WTC11 (cell line): ENCODE measurements around the gene PSD4. TPM values are rescaled to one million over a fixed set of nuclear protein-coding genes. Genes with fewer than 3 reads are reported as not detected.

Source experiments
- ATAC-seq: fragments of 200-7000 bp; cut with Tn5 transposase; 2 replicates; pipeline ENCODE4 v1.10.0; 2021; ENCODE audit warnings: mild to moderate bottlenecking, moderate library complexity
- CTCF ChIA-PET: fragments of 300-600 bp; sonication (Branson Sonifier 250); formaldehyde crosslinking; loops from one replicate; lab custom pipeline; 2021; ENCODE audit warnings: antibody characterized with exemption; lab: Charles Lee
- POLR2A ChIA-PET: fragments of 350-600 bp; sonication (Branson Sonifier 250); formaldehyde crosslinking; loops from one replicate; lab custom pipeline; 2021; ENCODE audit warnings: antibody characterized with exemption; lab: Charles Lee
- DNase-seq: peaks from one replicate; pipeline ENCODE4 v3.0.0; 2021; ENCODE audit warnings: low spot score
- H3K27ac Mint-ChIP-seq: 2 replicates; pipeline ENCODE4 v1.8.0; 2021; ENCODE audit warnings: mixed read lengths
- H3K27me3 Mint-ChIP-seq: 2 replicates; pipeline ENCODE4 v1.8.0; 2021; ENCODE audit warnings: low read depth, mild to moderate bottlenecking, moderate library complexity, mixed read lengths
- H3K36me3 Mint-ChIP-seq: 2 replicates; pipeline ENCODE4 v1.8.0; 2021; ENCODE audit warnings: mixed read lengths
- H3K4me1 Mint-ChIP-seq: 2 replicates; pipeline ENCODE4 v1.8.0; 2022; ENCODE audit warnings: mixed read lengths
- H3K4me3 Mint-ChIP-seq: 2 replicates; pipeline ENCODE4 v1.8.0; 2021; ENCODE audit warnings: mild to moderate bottlenecking, moderate library complexity, mixed read lengths
- H3K9me3 Mint-ChIP-seq: 2 replicates; pipeline ENCODE4 v1.8.0; 2021; ENCODE audit warnings: mixed read lengths
- ELF4 ChIP-seq: sonication (generic); formaldehyde crosslinking; IDR thresholded peaks from 2 replicates; pipeline ENCODE4 v1.8.1; 2022; ENCODE audit warnings: low read depth, mild to moderate bottlenecking, moderate library complexity, missing genetic modification reagents
- FOXP1 ChIP-seq: sonication (generic); formaldehyde crosslinking; IDR thresholded peaks from 2 replicates; pipeline ENCODE4 v1.8.0; 2022; ENCODE audit warnings: missing genetic modification reagents, mild to moderate bottlenecking, moderate library complexity, borderline replicate concordance
- GABPB1 ChIP-seq: sonication (generic); formaldehyde crosslinking; IDR thresholded peaks from 2 replicates; pipeline ENCODE4 v1.8.1; 2023; ENCODE audit warnings: mild to moderate bottlenecking, missing genetic modification reagents
- GRHL2 ChIP-seq: fragments of 250-450 bp; sonication (Bioruptor Pico); IDR thresholded peaks from 2 replicates; pipeline ENCODE4 v1.8.0; 2022; ENCODE audit warnings: mild to moderate bottlenecking, moderate library complexity; ENCODE audit not compliant: insufficient replicate concordance, severe bottlenecking
- JUN ChIP-seq: sonication (generic); formaldehyde crosslinking; IDR thresholded peaks from 2 replicates; pipeline ENCODE4 v1.8.0; 2023; ENCODE audit warnings: mild to moderate bottlenecking, missing genetic modification reagents
- NFYB ChIP-seq: sonication (generic); formaldehyde crosslinking; conservative IDR thresholded peaks from 2 replicates; pipeline ENCODE4 v1.8.0; 2022; ENCODE audit warnings: low read depth, missing genetic modification reagents
- ZNF232 ChIP-seq: sonication (generic); formaldehyde crosslinking; IDR thresholded peaks from 2 replicates; pipeline ENCODE4 v1.8.0; 2022; ENCODE audit warnings: mild to moderate bottlenecking, missing genetic modification reagents
- ZNF263 ChIP-seq: sonication (generic); formaldehyde crosslinking; IDR thresholded peaks from 2 replicates; pipeline ENCODE4 v1.8.1; 2022; ENCODE audit warnings: low read depth, mild to moderate bottlenecking, moderate library complexity, missing genetic modification reagents
- total RNA-seq: library from RNA; stranded (reverse); gene quantifications from 3 replicates; pipeline ENCODE4 v1.2.3, GENCODE V29; 2021
- TF ChIP-seq, protein P1 (sequence below): sonication (generic); formaldehyde crosslinking; IDR thresholded peaks from 2 replicates; pipeline ENCODE4 v1.8.1; 2023; ENCODE audit warnings: mild to moderate bottlenecking, missing genetic modification reagents, borderline replicate concordance
- TF ChIP-seq, protein P2 (sequence below): fragments of 200-600 bp; IDR thresholded peaks from 2 replicates; pipeline ENCODE4 v1.8.0; 2022; ENCODE audit warnings: antibody characterized with exemption
- TF ChIP-seq, protein P3 (sequence below): sonication (generic); formaldehyde crosslinking; IDR thresholded peaks from 2 replicates; pipeline ENCODE4 v1.8.0; 2023; ENCODE audit warnings: missing genetic modification reagents
- TF ChIP-seq, protein P4 (sequence below): sonication (generic); formaldehyde crosslinking; IDR thresholded peaks from 2 replicates; pipeline ENCODE4 v1.8.1; 2022; ENCODE audit warnings: missing genetic modification reagents, borderline replicate concordance
- TF ChIP-seq, protein P5 (sequence below): sonication (generic); formaldehyde crosslinking; IDR thresholded peaks from 2 replicates; pipeline ENCODE4 v1.8.1; 2022; ENCODE audit warnings: low read depth, missing genetic modification reagents, borderline replicate concordance
- TF ChIP-seq, protein P6 (sequence below): sonication (generic); formaldehyde crosslinking; IDR thresholded peaks from 2 replicates; pipeline ENCODE4 v1.8.1; 2023; ENCODE audit warnings: mild to moderate bottlenecking, moderate library complexity, missing genetic modification reagents

PSD4 gene
- total RNA-seq, 1 experiment from 2014 or later = 1.5 TPM

DNA sequence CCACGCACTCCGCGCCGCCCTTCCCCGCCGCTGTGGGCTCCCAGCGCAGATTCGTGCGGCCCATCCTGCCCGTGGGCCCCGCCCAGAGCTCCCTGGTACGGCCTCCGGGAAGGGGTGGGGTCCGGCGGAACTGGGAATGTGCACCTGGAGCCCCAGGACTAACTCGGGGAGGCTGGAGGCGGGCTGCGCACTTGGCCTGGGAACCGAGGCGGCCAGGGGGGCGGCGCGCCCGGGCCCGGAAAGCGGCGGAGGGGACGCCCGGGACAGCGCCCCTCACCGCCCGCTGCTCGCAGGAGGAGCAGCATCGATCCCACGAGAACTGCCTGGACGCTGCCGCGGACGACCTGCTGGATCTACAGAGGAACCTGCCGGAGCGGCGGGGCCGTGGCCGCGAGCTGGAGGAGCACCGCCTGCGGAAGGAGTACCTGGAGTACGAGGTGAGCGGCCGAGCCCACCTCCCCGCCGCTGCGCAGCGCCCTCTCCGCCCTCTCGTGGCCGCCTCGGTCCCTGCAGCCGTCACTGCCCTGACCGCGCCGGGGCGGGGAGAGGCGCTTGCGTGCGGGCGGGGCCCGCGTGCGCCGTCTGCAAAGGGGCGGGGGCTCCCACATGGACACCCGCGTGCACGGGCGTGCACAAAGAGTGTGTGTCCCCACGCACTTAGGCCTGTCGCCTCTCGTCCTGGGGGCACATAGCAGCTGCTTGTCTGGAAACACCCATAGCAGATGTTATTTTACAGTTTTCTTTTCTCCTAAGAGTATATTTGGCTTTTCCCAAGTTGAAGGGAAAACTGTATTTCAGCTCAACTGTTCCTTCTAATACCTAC lies 25.2 kb downstream of the PSD4 start (continued):
- TF ChIP-seq, protein P1, sequence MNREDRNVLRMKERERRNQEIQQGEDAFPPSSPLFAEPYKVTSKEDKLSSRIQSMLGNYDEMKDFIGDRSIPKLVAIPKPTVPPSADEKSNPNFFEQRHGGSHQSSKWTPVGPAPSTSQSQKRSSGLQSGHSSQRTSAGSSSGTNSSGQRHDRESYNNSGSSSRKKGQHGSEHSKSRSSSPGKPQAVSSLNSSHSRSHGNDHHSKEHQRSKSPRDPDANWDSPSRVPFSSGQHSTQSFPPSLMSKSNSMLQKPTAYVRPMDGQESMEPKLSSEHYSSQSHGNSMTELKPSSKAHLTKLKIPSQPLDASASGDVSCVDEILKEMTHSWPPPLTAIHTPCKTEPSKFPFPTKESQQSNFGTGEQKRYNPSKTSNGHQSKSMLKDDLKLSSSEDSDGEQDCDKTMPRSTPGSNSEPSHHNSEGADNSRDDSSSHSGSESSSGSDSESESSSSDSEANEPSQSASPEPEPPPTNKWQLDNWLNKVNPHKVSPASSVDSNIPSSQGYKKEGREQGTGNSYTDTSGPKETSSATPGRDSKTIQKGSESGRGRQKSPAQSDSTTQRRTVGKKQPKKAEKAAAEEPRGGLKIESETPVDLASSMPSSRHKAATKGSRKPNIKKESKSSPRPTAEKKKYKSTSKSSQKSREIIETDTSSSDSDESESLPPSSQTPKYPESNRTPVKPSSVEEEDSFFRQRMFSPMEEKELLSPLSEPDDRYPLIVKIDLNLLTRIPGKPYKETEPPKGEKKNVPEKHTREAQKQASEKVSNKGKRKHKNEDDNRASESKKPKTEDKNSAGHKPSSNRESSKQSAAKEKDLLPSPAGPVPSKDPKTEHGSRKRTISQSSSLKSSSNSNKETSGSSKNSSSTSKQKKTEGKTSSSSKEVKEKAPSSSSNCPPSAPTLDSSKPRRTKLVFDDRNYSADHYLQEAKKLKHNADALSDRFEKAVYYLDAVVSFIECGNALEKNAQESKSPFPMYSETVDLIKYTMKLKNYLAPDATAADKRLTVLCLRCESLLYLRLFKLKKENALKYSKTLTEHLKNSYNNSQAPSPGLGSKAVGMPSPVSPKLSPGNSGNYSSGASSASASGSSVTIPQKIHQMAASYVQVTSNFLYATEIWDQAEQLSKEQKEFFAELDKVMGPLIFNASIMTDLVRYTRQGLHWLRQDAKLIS (CRISPR knock-in tag) = no peak
- TF ChIP-seq ZNF232 (no peak), GABPB1 (no peak), ELF4 (CRISPR knock-in tag) (no peak), GRHL2 (no peak), NFYB (CRISPR knock-in tag) (no peak), ZNF263 (CRISPR knock-in tag) (peak; percentile 98), JUN (no peak)
- TF ChIP-seq, protein P2, sequence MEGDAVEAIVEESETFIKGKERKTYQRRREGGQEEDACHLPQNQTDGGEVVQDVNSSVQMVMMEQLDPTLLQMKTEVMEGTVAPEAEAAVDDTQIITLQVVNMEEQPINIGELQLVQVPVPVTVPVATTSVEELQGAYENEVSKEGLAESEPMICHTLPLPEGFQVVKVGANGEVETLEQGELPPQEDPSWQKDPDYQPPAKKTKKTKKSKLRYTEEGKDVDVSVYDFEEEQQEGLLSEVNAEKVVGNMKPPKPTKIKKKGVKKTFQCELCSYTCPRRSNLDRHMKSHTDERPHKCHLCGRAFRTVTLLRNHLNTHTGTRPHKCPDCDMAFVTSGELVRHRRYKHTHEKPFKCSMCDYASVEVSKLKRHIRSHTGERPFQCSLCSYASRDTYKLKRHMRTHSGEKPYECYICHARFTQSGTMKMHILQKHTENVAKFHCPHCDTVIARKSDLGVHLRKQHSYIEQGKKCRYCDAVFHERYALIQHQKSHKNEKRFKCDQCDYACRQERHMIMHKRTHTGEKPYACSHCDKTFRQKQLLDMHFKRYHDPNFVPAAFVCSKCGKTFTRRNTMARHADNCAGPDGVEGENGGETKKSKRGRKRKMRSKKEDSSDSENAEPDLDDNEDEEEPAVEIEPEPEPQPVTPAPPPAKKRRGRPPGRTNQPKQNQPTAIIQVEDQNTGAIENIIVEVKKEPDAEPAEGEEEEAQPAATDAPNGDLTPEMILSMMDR = peak; percentile 79
- TF ChIP-seq, protein P3, sequence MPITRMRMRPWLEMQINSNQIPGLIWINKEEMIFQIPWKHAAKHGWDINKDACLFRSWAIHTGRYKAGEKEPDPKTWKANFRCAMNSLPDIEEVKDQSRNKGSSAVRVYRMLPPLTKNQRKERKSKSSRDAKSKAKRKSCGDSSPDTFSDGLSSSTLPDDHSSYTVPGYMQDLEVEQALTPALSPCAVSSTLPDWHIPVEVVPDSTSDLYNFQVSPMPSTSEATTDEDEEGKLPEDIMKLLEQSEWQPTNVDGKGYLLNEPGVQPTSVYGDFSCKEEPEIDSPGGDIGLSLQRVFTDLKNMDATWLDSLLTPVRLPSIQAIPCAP (CRISPR knock-in tag) = no peak
- TF ChIP-seq, protein P4, sequence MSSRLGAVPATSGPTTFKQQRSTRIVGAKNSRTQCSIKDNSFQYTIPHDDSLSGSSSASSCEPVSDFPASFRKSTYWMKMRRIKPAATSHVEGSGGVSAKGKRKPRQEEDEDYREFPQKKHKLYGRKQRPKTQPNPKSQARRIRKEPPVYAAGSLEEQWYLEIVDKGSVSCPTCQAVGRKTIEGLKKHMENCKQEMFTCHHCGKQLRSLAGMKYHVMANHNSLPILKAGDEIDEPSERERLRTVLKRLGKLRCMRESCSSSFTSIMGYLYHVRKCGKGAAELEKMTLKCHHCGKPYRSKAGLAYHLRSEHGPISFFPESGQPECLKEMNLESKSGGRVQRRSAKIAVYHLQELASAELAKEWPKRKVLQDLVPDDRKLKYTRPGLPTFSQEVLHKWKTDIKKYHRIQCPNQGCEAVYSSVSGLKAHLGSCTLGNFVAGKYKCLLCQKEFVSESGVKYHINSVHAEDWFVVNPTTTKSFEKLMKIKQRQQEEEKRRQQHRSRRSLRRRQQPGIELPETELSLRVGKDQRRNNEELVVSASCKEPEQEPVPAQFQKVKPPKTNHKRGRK (CRISPR knock-in tag) = no peak
- TF ChIP-seq, protein P5, sequence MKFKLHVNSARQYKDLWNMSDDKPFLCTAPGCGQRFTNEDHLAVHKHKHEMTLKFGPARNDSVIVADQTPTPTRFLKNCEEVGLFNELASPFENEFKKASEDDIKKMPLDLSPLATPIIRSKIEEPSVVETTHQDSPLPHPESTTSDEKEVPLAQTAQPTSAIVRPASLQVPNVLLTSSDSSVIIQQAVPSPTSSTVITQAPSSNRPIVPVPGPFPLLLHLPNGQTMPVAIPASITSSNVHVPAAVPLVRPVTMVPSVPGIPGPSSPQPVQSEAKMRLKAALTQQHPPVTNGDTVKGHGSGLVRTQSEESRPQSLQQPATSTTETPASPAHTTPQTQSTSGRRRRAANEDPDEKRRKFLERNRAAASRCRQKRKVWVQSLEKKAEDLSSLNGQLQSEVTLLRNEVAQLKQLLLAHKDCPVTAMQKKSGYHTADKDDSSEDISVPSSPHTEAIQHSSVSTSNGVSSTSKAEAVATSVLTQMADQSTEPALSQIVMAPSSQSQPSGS = no peak

DNA sequence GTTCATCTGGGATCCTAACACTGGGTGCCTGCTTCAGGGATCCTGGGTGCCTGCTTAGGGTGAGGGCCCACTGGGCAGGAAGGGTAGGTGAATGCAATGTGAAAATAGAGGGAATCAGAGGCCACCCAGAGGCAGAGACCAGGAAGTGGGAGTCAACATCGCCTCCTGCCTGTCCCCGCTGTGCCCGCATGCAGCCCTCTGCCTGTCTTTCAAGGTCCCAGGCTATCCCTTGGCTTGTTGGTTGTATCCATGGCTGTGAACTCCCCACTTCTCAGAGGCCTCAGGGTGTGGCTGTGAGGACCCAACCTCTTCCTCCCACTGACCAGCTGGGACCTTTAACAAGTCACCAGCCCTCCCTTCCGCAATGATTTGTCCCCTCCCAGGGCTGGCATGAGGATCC lies 26.5 kb downstream of the PSD4 start:
- TF ChIP-seq, protein P6, sequence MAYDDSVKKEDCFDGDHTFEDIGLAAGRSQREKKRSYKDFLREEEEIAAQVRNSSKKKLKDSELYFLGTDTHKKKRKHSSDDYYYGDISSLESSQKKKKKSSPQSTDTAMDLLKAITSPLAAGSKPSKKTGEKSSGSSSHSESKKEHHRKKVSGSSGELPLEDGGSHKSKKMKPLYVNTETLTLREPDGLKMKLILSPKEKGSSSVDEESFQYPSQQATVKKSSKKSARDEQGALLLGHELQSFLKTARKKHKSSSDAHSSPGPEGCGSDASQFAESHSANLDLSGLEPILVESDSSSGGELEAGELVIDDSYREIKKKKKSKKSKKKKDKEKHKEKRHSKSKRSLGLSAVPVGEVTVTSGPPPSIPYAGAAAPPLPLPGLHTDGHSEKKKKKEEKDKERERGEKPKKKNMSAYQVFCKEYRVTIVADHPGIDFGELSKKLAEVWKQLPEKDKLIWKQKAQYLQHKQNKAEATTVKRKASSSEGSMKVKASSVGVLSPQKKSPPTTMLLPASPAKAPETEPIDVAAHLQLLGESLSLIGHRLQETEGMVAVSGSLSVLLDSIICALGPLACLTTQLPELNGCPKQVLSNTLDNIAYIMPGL (CRISPR knock-in tag) = 0 out of 2 replicates have a peak, but pooled peaks have one; percentile 21
- no peak for TF ChIP-seq FOXP1
- ChIA-PET CTCF (interaction anchor here (2.1 to 7.9 kb wide), 7 partner anchors 12 to 190 kb away, joined by 23 to 155 read pairs (median 37); partner anchors contain the start of gene PAX8), POLR2A (no interaction called here)
- DNase-seq (peak; percentile 40), ATAC-seq (0 out of 2 replicates have a peak, but pooled peaks have one; percentile 1)
- Mint-ChIP-seq H3K9me3 (no peaks in the 10 kb centered on the region), H3K4me3 (no peak overlapping the region), H3K4me1 (peaks cover 6% of the 10 kb centered on the region; the same call in 1 of the 2 replicates), H3K27ac (no peak overlapping the region), H3K27me3 (peaks cover 22% of the 10 kb centered on the region), H3K36me3 (no peaks in the 10 kb centered on the region)
